ENCODE data around the gene UMOD. TPM values are rescaled to one million over a fixed set of nuclear protein-coding genes. Genes with fewer than 3 reads are reported as not detected.

The UMOD gene
- polyA plus RNA-seq = not detected

DNA sequence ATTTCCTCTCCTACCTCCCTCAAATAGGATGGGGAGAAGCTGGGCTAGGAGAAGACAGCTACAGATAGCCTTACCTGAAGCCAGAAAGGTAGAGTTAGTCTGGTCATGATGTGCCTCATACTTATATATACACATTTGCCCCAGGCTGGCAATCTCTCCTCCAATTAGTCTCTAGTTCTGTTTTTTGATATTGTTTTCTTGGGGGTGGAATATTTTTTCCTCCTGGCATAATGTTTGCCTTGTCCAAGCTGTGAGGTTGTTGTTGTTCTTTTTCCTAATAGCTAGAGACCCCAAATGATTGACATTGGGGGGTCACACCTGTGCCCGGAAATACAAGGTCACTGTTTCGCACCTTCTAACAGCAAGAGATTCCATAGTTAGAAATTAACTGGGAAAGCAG lies at the start of gene UMOD:
Gene UMOD, minus strand, starts transcription at position 101 of the 400 bp plus-strand sequence. CDS start 1,978 bp downstream, outside the sequence.
- no peaks in the 10 kb centered on the region for H3K4me1 Mint-ChIP-seq
- H3K4me3 Mint-ChIP-seq = no peak within 1 kb of the TSS
- H3K27ac Mint-ChIP-seq = no peak within 1 kb of the TSS
- peaks cover 10% of the 10 kb centered on the region for H3K27me3 Mint-ChIP-seq
- no peaks in the 10 kb centered on the region for H3K36me3 Mint-ChIP-seq
- H3K9me3 Mint-ChIP-seq = peaks cover 0 to 7% (median 2%) of the 10 kb centered on the region in 3 donors

DNA sequence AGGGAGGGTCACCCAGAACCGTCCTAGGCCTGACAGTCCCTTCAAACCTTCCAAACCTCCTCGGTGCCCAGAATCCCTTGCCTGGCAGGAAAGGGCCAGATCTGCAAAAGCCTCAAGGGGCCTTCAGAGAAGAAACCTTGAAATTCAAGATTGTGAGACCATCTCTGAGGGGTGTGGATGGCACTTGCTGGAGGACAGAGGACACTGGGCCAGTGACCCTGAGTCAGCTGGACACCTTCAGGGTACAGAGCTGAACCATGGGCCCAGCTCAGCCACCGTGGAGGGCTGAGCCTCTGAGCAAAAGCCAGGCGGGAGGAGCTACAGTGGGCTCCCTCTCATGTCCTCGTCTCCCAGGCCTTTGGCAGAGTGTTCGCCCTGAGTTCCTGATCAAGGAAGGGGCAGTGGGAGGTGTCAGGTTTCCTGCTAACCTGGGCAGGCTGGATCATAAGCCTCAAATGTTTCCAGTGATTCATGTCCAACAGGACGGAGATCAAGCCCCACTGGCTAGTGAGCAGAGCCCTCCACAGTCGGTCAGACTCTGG lies 49.0 kb upstream of the UMOD start:
- Mint-ChIP-seq H3K27me3 (peaks cover 2% of the 10 kb centered on the region), H3K36me3 (peaks cover 2% of the 10 kb centered on the region), H3K4me3 (no peak overlapping the region), H3K4me1 (no peaks in the 10 kb centered on the region), H3K27ac (no peak overlapping the region), H3K9me3 (no peaks in the 10 kb centered on the region)

DNA sequence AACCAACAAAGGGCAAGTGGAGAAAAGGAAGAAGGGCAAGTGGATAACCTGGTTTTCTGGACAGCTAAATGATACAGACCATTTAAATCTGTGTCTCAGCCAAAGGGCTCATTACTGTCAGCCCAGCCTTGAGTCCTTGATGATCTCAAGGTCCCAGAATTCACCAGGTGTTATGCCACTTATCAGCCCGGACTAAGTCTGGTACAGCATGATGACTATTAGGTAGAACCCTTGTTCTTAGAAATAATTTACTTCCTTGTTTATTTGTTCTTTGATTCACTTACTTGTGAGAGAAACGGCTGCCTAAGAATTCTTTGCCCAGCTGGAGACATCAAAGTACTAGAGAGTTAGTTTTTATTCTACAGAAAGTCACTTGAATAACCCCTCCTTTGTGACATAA lies 48.6 kb upstream of the UMOD start:
- Mint-ChIP-seq H3K9me3 (no peaks in the 10 kb centered on the region), H3K4me1 (no peaks in the 10 kb centered on the region), H3K4me3 (no peak overlapping the region), H3K36me3 (peaks cover 2% of the 10 kb centered on the region), H3K27me3 (peaks cover 2% of the 10 kb centered on the region), H3K27ac (no peak overlapping the region)

DNA sequence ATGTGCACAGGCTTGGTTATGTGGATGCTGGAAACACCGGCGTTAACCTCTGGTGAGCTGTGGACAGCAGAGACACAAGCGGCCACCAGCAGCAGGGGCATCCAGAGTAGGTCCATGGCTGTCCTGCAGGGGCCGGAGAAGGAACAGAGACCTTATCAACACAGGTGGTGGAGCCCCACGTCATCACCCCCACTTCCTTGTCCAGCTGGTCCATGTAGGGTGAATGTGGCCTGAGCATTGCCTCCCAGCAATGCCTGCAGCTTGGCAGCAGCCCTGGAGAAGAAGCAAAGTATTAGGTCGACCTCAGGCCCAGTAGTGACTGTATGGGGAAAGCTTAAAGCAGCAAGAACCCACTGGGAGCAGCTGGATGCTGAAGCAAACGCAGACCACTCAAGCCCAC lies 46.7 kb upstream of the UMOD start:
- H3K27ac Mint-ChIP-seq = no peak overlapping the region

DNA sequence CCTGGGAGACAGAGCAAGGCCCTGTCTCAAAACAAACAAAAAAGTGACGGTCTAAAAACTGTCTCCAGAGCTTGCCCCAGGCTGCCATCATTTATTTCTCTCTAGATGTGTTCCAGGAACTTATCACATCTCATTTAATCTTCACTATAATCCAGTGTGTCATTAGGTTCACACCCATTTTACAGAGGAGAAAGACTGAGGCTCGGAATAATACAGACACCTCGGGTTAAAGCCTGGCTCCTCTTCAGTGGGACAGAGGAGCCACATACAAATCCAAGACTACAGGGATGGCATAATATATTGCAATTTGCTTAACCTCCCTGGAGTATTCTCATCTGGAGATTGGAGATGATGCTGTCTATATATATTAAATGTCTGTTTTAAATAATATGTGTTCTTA lies 46.1 kb upstream of the UMOD start:
- Mint-ChIP-seq H3K4me3 (no peak overlapping the region), H3K4me1 (no peaks in the 10 kb centered on the region), H3K27ac (no peak overlapping the region), H3K36me3 (no peaks in the 10 kb centered on the region), H3K27me3 (peaks cover 2% of the 10 kb centered on the region), H3K9me3 (no peaks in the 10 kb centered on the region)

More for the DNA sequence above, 46.7 kb upstream of the UMOD start:
- H3K4me3 Mint-ChIP-seq = no peak overlapping the region
- no peaks in the 10 kb centered on the region for H3K36me3 Mint-ChIP-seq
- H3K27me3 Mint-ChIP-seq = peaks cover 2% of the 10 kb centered on the region
- H3K9me3 Mint-ChIP-seq = no peaks in the 10 kb centered on the region
- H3K4me1 Mint-ChIP-seq = no peaks in the 10 kb centered on the region

DNA sequence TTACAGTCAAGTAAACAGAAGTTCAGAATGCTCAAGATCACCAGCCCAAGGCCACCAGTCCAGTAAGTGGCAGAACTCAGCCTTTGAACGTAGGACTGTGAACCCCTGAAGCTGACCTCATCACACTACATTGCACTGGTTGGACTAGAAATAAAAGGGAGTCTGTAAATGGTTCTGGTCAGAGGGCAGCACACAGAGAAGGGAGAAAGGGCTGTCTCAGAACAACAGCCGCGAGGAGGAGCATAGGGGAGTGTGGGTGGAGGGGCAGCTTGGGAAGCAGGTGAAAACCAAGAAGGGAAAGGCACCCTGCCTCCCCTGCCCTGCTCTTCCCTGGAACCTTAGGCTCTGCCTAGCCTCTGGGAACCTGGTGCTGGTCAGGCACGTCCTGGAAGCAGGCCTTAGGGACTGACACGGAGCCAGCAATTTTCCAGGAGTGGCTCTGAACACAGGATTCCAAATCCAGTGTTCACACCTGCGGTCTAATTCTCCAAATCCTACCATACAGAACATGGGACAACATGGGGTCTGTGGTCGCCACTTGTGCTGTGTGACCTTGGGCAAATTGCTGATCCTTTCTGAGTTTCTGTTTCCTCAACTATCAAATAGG lies 45.1 kb upstream of the UMOD start:
- no peaks in the 10 kb centered on the region for H3K9me3 Mint-ChIP-seq
- H3K36me3 Mint-ChIP-seq = no peaks in the 10 kb centered on the region
- peaks cover 2% of the 10 kb centered on the region for H3K27me3 Mint-ChIP-seq

DNA sequence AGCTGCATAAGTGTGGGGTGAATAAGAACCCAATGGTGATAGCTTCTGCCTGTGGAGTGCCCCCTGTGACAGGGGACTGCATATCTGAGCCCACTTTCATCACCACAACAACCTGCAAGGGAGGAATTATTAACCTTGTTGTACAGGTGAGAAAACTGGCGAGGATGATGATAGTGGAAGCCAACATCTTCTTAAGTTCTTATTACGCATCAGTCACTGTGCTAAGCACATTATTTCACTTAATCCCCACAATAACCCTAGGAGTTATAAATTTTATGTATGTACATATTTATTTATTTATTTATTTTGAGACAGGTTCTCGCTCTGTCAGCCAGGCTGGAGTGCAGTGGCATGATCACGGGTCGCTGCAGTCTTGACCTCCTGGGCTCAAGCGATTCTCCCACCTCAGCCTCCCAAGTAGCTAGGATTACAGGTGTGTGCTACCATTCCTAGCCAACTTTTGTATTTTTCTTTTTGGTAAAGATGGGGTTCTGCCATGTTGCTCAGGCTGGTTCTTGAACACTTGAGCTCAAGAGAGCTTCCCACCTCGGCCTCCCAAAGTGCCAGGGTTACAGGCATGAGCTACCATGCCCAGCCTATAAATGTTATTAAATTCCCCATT lies 44.4 kb upstream of the UMOD start:
- no peak overlapping the region for H3K27ac Mint-ChIP-seq
- no peaks in the 10 kb centered on the region for H3K4me1 Mint-ChIP-seq
- no peaks in the 10 kb centered on the region for H3K27me3 Mint-ChIP-seq
- H3K9me3 Mint-ChIP-seq = no peaks in the 10 kb centered on the region
- H3K4me3 Mint-ChIP-seq = no peak overlapping the region
- H3K36me3 Mint-ChIP-seq = no peaks in the 10 kb centered on the region

More for the DNA sequence above, 45.1 kb upstream of the UMOD start:
- Mint-ChIP-seq H3K4me1 (no peaks in the 10 kb centered on the region), H3K27ac (no peak overlapping the region), H3K4me3 (no peak overlapping the region)

DNA sequence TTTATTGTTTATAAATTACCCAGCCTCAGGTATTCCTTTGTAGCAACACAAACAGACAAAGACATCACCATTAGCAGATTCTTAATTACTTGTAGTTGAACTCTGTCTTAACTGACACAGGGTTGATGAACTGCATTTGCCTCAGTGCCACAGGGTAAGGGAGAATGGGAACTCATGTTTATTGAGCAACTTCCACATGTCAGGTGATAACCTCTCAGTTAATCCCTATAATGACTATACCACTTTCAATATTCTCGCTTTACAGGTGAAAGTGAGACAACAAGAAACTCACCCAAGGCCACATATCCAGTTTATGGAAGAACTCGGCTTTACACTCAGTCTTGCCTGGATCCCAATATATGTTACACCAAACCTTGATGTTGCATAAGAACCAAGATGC lies 43.4 kb upstream of the UMOD start:
- H3K27me3 Mint-ChIP-seq = no peaks in the 10 kb centered on the region
- no peaks in the 10 kb centered on the region for H3K4me1 Mint-ChIP-seq
- H3K9me3 Mint-ChIP-seq = no peaks in the 10 kb centered on the region
- H3K4me3 Mint-ChIP-seq = no peak overlapping the region
- peak overlapping the region in 1 of 3 donors; percentile 44 for H3K27ac Mint-ChIP-seq
- no peaks in the 10 kb centered on the region for H3K36me3 Mint-ChIP-seq

DNA sequence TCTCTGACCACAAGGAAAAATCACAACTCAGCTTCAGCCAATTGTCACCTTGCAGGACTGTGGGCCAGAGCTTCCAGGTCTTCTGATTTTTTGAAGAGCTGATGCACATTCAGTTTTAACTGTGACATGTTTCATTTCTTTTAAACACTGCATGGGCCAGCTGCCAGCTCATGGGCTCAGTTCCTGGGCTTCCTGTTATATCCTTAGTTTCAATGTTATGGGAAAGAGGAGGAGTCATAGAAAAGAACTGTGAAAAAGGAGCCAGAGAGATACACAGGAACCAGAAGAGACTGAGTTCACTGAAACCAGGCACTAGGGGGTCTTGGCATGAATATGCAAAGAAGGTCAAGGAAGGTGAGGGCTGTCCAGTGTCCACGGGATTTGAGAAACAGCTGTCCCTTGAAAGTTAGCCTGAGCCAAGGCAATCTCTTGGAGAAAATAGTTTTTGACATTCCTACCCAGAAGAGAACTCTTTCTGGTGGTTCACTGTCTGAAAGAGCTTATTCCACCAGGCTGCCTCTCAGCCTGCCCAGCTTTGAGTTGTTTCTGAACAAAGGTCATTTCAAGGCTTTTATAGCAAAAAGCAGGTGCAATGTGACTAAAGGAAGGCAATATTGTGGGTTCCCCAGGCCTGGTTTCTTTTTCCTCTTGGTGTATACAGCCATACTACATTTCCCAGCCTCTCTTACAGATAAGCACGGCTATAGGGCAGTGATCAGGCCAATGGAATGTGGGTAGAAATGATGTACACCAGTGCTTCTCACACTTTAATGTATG lies 41.5 kb upstream of the UMOD start:
- Mint-ChIP-seq H3K27me3 (no peaks in the 10 kb centered on the region), H3K36me3 (no peaks in the 10 kb centered on the region), H3K4me3 (no peak overlapping the region), H3K27ac (no peak overlapping the region), H3K4me1 (no peaks in the 10 kb centered on the region), H3K9me3 (no peaks in the 10 kb centered on the region)

DNA sequence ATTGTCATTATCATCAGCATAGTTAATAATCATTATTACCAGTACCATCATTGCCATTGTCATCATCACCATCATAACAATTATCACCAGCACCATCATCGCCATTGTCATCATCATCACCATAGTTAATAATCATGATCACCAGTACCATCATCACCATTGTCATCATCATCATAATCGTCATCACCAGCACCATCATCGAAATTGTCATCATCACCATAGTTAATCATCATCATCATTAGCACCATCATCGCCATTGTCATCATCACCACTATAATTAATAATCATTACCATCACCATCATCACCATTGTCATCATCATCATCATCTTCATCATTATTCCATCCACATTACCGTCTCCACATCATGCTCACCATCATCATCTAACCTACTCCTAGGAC lies 38.5 kb upstream of the UMOD start:
- H3K27me3 Mint-ChIP-seq = peaks cover 4% of the 10 kb centered on the region
- no peaks in the 10 kb centered on the region for H3K36me3 Mint-ChIP-seq
- H3K27ac Mint-ChIP-seq = no peak overlapping the region
- H3K9me3 Mint-ChIP-seq = no peaks in the 10 kb centered on the region
- no peak overlapping the region for H3K4me3 Mint-ChIP-seq
- H3K4me1 Mint-ChIP-seq = peaks cover 0 to 1% (median 0%) of the 10 kb centered on the region in 3 donors

DNA sequence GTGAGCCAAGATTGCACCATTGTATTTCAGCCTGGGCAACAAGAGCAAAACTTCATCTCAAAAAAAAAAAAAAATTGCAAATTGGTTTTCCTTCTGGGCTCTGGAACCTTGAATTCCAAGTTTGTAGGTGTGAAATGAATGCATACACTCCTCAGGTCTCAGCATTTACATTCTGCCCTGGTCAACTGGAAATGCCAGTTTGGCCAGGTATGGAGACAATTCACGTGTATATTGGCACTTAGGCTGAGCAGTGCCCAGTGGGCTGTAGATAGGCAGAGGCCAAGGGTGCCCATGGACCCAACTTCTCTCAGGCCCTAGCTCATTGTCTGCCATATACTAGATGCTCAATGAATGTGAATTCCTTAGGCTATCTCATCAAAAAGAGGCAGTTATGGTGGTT lies 36.3 kb upstream of the UMOD start:
- no peaks in the 10 kb centered on the region for H3K9me3 Mint-ChIP-seq

DNA sequence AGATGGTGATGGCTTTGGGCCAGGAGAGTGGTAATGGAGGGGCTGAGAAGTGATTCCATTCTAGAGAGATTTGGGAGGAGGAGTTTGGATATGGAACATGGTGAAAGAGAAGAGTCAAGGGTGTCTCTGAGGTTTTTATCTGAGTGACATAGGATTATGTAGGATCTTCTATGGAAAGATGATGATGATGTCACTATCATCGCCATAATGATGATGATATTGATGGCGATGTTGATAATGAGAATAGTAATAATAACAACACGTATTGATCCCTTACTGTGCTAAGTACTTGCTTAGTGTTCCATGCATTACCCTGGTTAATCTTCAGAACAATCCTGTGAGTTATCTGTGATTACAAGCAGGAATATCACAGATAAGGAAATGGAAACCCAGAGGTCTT lies 35.5 kb upstream of the UMOD start:
- H3K27ac Mint-ChIP-seq = no peak overlapping the region
- no peak overlapping the region for H3K4me3 Mint-ChIP-seq
- no peaks in the 10 kb centered on the region for H3K36me3 Mint-ChIP-seq
- H3K27me3 Mint-ChIP-seq = peaks cover 4% of the 10 kb centered on the region
- H3K9me3 Mint-ChIP-seq = no peaks in the 10 kb centered on the region
- H3K4me1 Mint-ChIP-seq = peaks cover 0 to 4% (median 2%) of the 10 kb centered on the region in 3 donors

More for the DNA sequence above, 36.3 kb upstream of the UMOD start:
- H3K36me3 Mint-ChIP-seq = no peaks in the 10 kb centered on the region
- peaks cover 4% of the 10 kb centered on the region for H3K27me3 Mint-ChIP-seq
- peaks cover 0 to 1% (median 0%) of the 10 kb centered on the region in 3 donors for H3K4me1 Mint-ChIP-seq
- H3K4me3 Mint-ChIP-seq = no peak overlapping the region
- no peak overlapping the region for H3K27ac Mint-ChIP-seq

DNA sequence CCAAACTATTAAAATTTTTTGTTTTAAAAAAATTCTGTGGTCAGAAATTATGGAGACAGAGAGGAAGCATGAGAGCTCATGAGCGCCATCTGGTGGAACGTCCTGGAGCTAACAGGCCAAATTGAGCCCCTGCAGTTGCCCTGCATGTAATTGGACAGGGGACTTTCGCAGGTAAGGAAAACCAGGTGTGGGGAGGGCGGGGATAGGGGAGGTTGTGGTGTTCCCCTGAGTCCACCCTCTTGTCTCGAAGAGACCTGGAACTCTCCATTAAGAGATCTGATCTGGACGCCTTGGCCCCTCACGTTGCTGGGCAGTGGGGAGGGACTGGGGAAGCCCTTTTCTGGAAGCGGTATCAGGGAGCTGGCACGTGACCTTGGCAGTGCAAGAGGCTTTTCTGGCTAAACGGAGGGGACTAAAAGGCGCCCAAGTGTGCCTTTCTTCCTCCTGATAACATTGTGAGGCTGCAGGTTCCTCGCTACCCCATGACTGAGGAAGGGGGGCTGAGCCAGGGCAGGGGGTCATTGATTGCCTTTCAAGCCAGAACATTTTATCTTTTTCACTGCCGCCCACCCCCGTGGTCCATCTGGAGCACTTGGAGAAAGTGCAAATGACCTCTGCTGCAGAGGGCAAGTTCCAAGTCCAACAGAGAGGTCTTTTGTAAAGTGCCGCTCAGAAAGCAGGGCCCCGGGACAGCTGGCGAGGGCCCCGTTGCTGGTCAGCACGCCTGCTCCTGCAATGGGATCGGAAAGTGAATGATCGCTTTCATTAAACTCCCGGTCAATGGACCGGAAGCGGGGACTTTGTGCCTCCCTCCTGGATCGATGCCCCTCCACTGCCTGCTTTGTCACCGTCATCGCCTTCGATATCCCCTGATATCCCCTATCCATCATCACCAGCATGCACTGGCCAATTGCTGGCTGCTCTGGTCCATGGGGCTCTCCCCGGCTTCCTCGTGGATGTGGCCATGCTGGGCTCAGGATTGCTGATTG lies 33.6 kb upstream of the UMOD start:
- Mint-ChIP-seq H3K36me3 (no peaks in the 10 kb centered on the region), H3K27ac (no peak overlapping the region), H3K4me3 (no peak overlapping the region), H3K27me3 (peaks cover 4% of the 10 kb centered on the region), H3K4me1 (peaks cover 0 to 7% (median 2%) of the 10 kb centered on the region in 3 donors), H3K9me3 (no peaks in the 10 kb centered on the region)
